HCT116 (cell line): ENCODE data around the gene CNTNAP2. TPM values are rescaled to one million over a fixed set of nuclear protein-coding genes. Genes with fewer than 3 reads are reported as not detected.

Source experiments
- ATAC-seq: fragments of 200-7000 bp; cut with Tn5 transposase; 2 replicates; pipeline ENCODE4 v1.9.1; 2020; ENCODE audit warnings: mild to moderate bottlenecking, moderate library complexity
- BruUV-seq: library from RNA; stranded (reverse); fragments of 400-500 nt; replicated peaks from 2 replicates; lab custom pipeline; 2021; lab: Mats Ljungman, UMichigan
- CTCF ChIA-PET: fragments of 300-600 bp; sonication (Branson Sonifier 250); formaldehyde crosslinking; loops from one replicate; lab custom pipeline; 2021; ENCODE audit warnings: antibody characterized with exemption; lab: Charles Lee
- POLR2A ChIA-PET: fragments of 300-600, 350-600 bp; sonication (Branson Sonifier 250); formaldehyde crosslinking; loops from one replicate; lab custom pipeline; 2021; ENCODE audit warnings: antibody characterized with exemption; lab: Charles Lee
- RAD21 ChIA-PET, 2 experiments: fragments of 300-600 bp; sonication (Branson Sonifier 250); formaldehyde crosslinking; loops; one replicate each; lab custom pipeline; 2023; ENCODE audit warnings: low total read pairs in 2 of 2; ENCODE audit not compliant: uncharacterized antibody in 2 of 2, unreplicated experiment in 2 of 2, low non-redundant PET in 1 of 2; lab: Charles Lee
- DNase-seq: peaks from one replicate; pipeline ENCODE4 v3.0.0-alpha.2; 2010; ENCODE audit warnings: low read depth, low spot score
- H2AFZ ChIP-seq: fragments of 200-600 bp; shearing (Covaris generic), sonication (generic); 2 replicates; pipeline ENCODE4 v1.6.1; 2017; ENCODE audit warnings: low read depth, mixed run types, mixed read lengths, antibody characterized with exemption, low read length; ENCODE audit not compliant: poor library complexity, severe bottlenecking
- H3K27ac ChIP-seq: 2 replicates; pipeline ENCODE4 v1.5.1; 2012; ENCODE audit warnings: low read depth, low read length
- H3K27me3 ChIP-seq: fragments of 200-600 bp; sonication (generic); 2 replicates; pipeline ENCODE4 v1.6.1; 2016; ENCODE audit warnings: mixed run types, low read length, mixed read lengths; ENCODE audit not compliant: insufficient read depth
- H3K36me3 ChIP-seq, 2 experiments: fragments of 200-500 bp in 1 of 2; fragments of 200-600 bp in 1 of 2; sonication (Bioruptor generic) in 1 of 2; sonication (generic) in 1 of 2; 2 replicates each; pipeline versions ENCODE4 v1.5.1 to v1.6.1; 2014 to 2016; ENCODE audit warnings: low read length in 2 of 2, inconsistent platforms in 1 of 2, mixed read lengths in 1 of 2, mixed run types in 1 of 2; ENCODE audit not compliant: insufficient read depth in 2 of 2, control insufficient read depth in 1 of 2
- H3K4me1 ChIP-seq, 2 experiments: fragments of 200-600 bp in 1 of 2; sonication (generic) in 1 of 2; 2 replicates each; pipeline versions ENCODE4 v1.5.1 to v1.6.1; 2012 to 2017; ENCODE audit warnings: low read length in 2 of 2, inconsistent platforms in 1 of 2, mild to moderate bottlenecking in 1 of 2, mixed read lengths in 1 of 2, mixed run types in 1 of 2, moderate library complexity in 1 of 2; ENCODE audit not compliant: insufficient read depth in 2 of 2, control insufficient read depth in 1 of 2
- H3K4me2 ChIP-seq: fragments of 200-600 bp; sonication (generic); 2 replicates; pipeline ENCODE4 v1.6.1; 2017; ENCODE audit warnings: mixed run types, low read length, mixed read lengths
- H3K4me3 ChIP-seq, 2 experiments: fragments of 200-600 bp in 1 of 2; sonication (generic) in 1 of 2; replicated peaks in 1 of 2; 2 replicates each; pipeline ENCODE4 v1.5.1; 2011 to 2016; ENCODE audit warnings: low read length in 2 of 2, control low read depth in 1 of 2, low read depth in 1 of 2, mild to moderate bottlenecking in 1 of 2, mixed read lengths in 1 of 2, mixed run types in 1 of 2
- H3K79me2 ChIP-seq: fragments of 200-600 bp; sonication (generic); 2 replicates; pipeline ENCODE4 v1.6.1; 2017; ENCODE audit warnings: mild to moderate bottlenecking, mixed run types, low read length, moderate library complexity, mixed read lengths; ENCODE audit not compliant: insufficient read depth
- H3K9ac ChIP-seq: fragments of 200-600 bp; sonication (generic); 2 replicates; pipeline ENCODE4 v1.6.1; 2016; ENCODE audit warnings: low read length, mixed read lengths
- H3K9me2 ChIP-seq: fragments of 200-600 bp; sonication (generic), shearing (Covaris generic); 2 replicates; pipeline ENCODE4 v1.6.1; 2017; ENCODE audit warnings: mixed run types, mild to moderate bottlenecking, moderate library complexity; ENCODE audit not compliant: insufficient read depth
- H3K9me3 ChIP-seq, 2 experiments: fragments of 200-500 bp in 1 of 2; fragments of 200-600 bp in 1 of 2; sonication (Bioruptor generic) in 1 of 2; sonication (generic) in 1 of 2; 2 replicates each; pipeline ENCODE4 v1.6.1; 2014 to 2017; ENCODE audit warnings: low read length in 2 of 2, mixed read lengths in 2 of 2, inconsistent platforms in 1 of 2, low read depth in 1 of 2, mild to moderate bottlenecking in 1 of 2, mixed run types in 1 of 2, moderate library complexity in 1 of 2; ENCODE audit not compliant: control insufficient read depth in 1 of 2, insufficient read depth in 1 of 2
- H4K20me1 ChIP-seq: fragments of 200-600 bp; sonication (generic), shearing (Covaris generic); 2 replicates; pipeline ENCODE4 v1.6.1; 2017; ENCODE audit warnings: mixed run types, mild to moderate bottlenecking, moderate library complexity; ENCODE audit not compliant: insufficient read depth
- CBX3 ChIP-seq: IDR thresholded peaks from 2 replicates; pipeline ENCODE4 v1.6.1; 2012; ENCODE audit warnings: low read depth
- CEBPB ChIP-seq: IDR thresholded peaks from 2 replicates; pipeline ENCODE4 v1.6.1; 2012; ENCODE audit warnings: low read depth
- CTCF ChIP-seq, 3 experiments: fragments of 200-600 bp in 1 of 3; sonication (generic) in 1 of 3; IDR thresholded peaks in 2 of 3; conservative IDR thresholded peaks in 1 of 3; 2 replicates each; pipeline ENCODE4 v1.5.1; 2012 to 2017; ENCODE audit warnings: low read depth in 2 of 3, low read length in 2 of 3, antibody characterized with exemption in 1 of 3, borderline replicate concordance in 1 of 3, control low read depth in 1 of 3, mild to moderate bottlenecking in 1 of 3, mixed read lengths in 1 of 3, mixed run types in 1 of 3, moderate library complexity in 1 of 3; ENCODE audit not compliant: insufficient read depth in 1 of 3
- EGR1 ChIP-seq: IDR thresholded peaks from 2 replicates; pipeline ENCODE4 v1.6.1; 2012; ENCODE audit warnings: low read depth
- FOSL1 ChIP-seq: IDR thresholded peaks from 2 replicates; pipeline ENCODE4 v1.6.1; 2012; ENCODE audit warnings: low read depth
- JUND ChIP-seq: IDR thresholded peaks from 2 replicates; pipeline ENCODE4 v1.6.1; 2012
- POLR2A ChIP-seq: IDR thresholded peaks from 2 replicates; pipeline ENCODE4 v1.7.0; 2011; ENCODE audit warnings: borderline replicate concordance; ENCODE audit not compliant: insufficient read depth, insufficient read length; ENCODE audit errors: extremely low read depth
- POLR2AphosphoS5 ChIP-seq: IDR thresholded peaks from 2 replicates; pipeline ENCODE4 v1.6.1; 2011; ENCODE audit warnings: mild to moderate bottlenecking, low read depth, low read length, moderate library complexity
- RAD21 ChIP-seq: IDR thresholded peaks from 2 replicates; pipeline ENCODE4 v1.6.1; 2012; ENCODE audit warnings: low read depth, mild to moderate bottlenecking
- SIN3A ChIP-seq: IDR thresholded peaks from 2 replicates; pipeline ENCODE4 v1.6.1; 2012; ENCODE audit warnings: low read depth
- TCF7L2 ChIP-seq: IDR thresholded peaks from 2 replicates; pipeline ENCODE4 v1.7.0; 2011; ENCODE audit warnings: borderline replicate concordance, inconsistent platforms; ENCODE audit not compliant: insufficient read depth, insufficient read length; ENCODE audit errors: extremely low read depth
- YY1 ChIP-seq: IDR thresholded peaks from 2 replicates; pipeline ENCODE4 v1.6.1; 2011; ENCODE audit warnings: low read length, low read depth, moderate library complexity, mild to moderate bottlenecking; ENCODE audit not compliant: insufficient replicate concordance; ENCODE audit errors: extremely low read depth
- ZBTB33 ChIP-seq: IDR thresholded peaks from 2 replicates; pipeline ENCODE4 v1.6.1; 2011; ENCODE audit warnings: mild to moderate bottlenecking, low read length, moderate library complexity; ENCODE audit not compliant: insufficient replicate concordance; ENCODE audit errors: extremely low read depth
- ZNF274 ChIP-seq: fragments of 200-500 bp; sonication (Bioruptor generic); IDR thresholded peaks from 2 replicates; pipeline ENCODE4 v1.6.1; 2014; ENCODE audit warnings: mild to moderate bottlenecking, low read depth, low read length, inconsistent platforms
- intact Hi-C: fragments of 100-400 bp; cut with micrococcal nuclease; formaldehyde crosslinking; loops from 2 replicates; pipeline ENCODE4 v1.10.0; 2022
- total RNA-seq: library from RNA; stranded (reverse); gene quantifications from one replicate; pipeline ENCODE4 v1.2.1, GENCODE V29; 2021; ENCODE audit not compliant: unreplicated experiment
- TF ChIP-seq, protein P1 (sequence below): IDR thresholded peaks from 2 replicates; pipeline ENCODE4 v1.6.1; 2012
- TF ChIP-seq, protein P2 (sequence below): IDR thresholded peaks from 2 replicates; pipeline ENCODE4 v1.6.1; 2012; ENCODE audit warnings: low read depth

CNTNAP2 gene
- total RNA-seq, 1 experiment from 2014 or later, result 0.37 TPM

DNA sequence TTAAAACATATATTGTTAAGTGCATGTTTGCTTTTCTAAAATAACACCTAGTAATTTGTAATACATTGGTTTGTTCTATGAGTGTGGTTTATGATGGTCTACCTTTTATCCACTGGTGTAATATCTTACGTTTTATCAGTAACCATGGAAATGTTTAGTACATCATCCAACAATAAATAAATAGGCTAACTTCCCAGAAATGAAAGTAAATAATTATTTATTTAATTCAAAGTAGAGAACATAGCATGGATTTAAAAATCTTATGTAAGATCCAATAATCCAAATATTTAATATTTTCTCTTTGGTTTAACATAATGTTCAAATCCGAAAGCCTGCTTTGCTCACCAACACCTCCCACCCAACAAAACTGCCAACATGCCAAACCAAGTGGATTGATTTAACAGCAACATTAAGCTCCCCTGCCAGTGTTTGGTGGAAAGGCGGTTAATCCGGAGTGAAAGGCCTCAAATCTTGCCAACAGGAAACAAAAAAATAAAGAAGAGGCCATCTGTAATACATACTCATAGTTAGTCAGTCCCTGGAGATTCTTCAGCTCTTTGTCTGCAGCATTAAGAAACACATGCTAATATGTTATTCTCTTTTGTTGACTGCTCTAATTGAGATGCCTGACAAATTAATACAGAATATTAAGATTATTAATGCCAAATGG lies 897.8 kb downstream of the CNTNAP2 start:
- no peaks in the 10 kb centered on the region for H3K9me2 ChIP-seq
- intact Hi-C loops, result no loop called here
- no peaks in the 10 kb centered on the region for H3K79me2 ChIP-seq
- no peaks in the 10 kb centered on the region for H4K20me1 ChIP-seq
- TF ChIP-seq, protein P1, sequence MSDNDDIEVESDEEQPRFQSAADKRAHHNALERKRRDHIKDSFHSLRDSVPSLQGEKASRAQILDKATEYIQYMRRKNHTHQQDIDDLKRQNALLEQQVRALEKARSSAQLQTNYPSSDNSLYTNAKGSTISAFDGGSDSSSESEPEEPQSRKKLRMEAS, result no peak
- TF ChIP-seq YY1 (no peak), TCF7L2 (no peak), CEBPB (no peak), POLR2A (no peak), ZBTB33 (no peak), RAD21 (no peak), FOSL1 (no peak), POLR2AphosphoS5 (no peak), SIN3A (no peak), CTCF (IDR thresholded peaks at IDR 0.05 in 2 of 3, conservative IDR thresholded peaks at IDR 0.05 in 1 of 3; ENCODE audit: borderline replicate concordance in 1 of 3, insufficient read depth in 1 of 3, low read depth in 2 of 3, low read length in 2 of 3) (no peak), ZNF274 (no peak), JUND (no peak), CBX3 (no peak), EGR1 (no peak)
- TF ChIP-seq, protein P2, sequence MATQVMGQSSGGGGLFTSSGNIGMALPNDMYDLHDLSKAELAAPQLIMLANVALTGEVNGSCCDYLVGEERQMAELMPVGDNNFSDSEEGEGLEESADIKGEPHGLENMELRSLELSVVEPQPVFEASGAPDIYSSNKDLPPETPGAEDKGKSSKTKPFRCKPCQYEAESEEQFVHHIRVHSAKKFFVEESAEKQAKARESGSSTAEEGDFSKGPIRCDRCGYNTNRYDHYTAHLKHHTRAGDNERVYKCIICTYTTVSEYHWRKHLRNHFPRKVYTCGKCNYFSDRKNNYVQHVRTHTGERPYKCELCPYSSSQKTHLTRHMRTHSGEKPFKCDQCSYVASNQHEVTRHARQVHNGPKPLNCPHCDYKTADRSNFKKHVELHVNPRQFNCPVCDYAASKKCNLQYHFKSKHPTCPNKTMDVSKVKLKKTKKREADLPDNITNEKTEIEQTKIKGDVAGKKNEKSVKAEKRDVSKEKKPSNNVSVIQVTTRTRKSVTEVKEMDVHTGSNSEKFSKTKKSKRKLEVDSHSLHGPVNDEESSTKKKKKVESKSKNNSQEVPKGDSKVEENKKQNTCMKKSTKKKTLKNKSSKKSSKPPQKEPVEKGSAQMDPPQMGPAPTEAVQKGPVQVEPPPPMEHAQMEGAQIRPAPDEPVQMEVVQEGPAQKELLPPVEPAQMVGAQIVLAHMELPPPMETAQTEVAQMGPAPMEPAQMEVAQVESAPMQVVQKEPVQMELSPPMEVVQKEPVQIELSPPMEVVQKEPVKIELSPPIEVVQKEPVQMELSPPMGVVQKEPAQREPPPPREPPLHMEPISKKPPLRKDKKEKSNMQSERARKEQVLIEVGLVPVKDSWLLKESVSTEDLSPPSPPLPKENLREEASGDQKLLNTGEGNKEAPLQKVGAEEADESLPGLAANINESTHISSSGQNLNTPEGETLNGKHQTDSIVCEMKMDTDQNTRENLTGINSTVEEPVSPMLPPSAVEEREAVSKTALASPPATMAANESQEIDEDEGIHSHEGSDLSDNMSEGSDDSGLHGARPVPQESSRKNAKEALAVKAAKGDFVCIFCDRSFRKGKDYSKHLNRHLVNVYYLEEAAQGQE, result no peak
- no peaks in the 10 kb centered on the region for H3K36me3 ChIP-seq
- H3K4me1 ChIP-seq, result no peaks in the 10 kb centered on the region
- no peak overlapping the region for H3K27ac ChIP-seq
- ChIA-PET POLR2A (no interaction called here), RAD21 (no interaction called here), CTCF (no interaction called here)
- H3K9ac ChIP-seq, result no peak overlapping the region
- peaks cover 15 to 30% of the 10 kb centered on the region in 2 experiments; a peak in 2 of 4 replicates for H3K9me3 ChIP-seq
- H3K4me2 ChIP-seq, result no peak overlapping the region
- DNase-seq (no peak), ATAC-seq (no peak)
- no peak overlapping the region for H2AFZ ChIP-seq
- no TSS peak for BruUV-seq
- no peak overlapping the region for H3K4me3 ChIP-seq
- H3K27me3 ChIP-seq, result no peaks in the 10 kb centered on the region
